K562 (cell line): ENCODE results near the gene SLIT2. TPM values are rescaled to one million over a fixed set of nuclear protein-coding genes. Genes with fewer than 3 reads are reported as not detected.

ENCODE experiments used
- ATAC-seq: fragments of 200-7000 bp; cut with Tn5 transposase; 3 replicates; pipeline ENCODE4 v1.9.1; 2020; ENCODE audit warnings: moderate library complexity
- BruUV-seq: library from RNA; stranded (reverse); fragments of 400-500 nt; replicated peaks from 2 replicates; lab custom pipeline; 2021; lab: Mats Ljungman, UMichigan
- CTCF ChIA-PET: fragments of 300-600 bp; formaldehyde crosslinking; extraction: SDS; loops from one replicate; lab custom pipeline; 2021; ENCODE audit warnings: low intra/inter-chr PET ratio; lab: Yijun Ruan, JAX
- POLR2A ChIA-PET: fragments of 300-600, 350-650 bp; sonication (Branson Sonifier 250); formaldehyde crosslinking; extraction: SDS; loops from one replicate; lab custom pipeline; 2021; ENCODE audit warnings: antibody characterized with exemption, inconsistent platforms; lab: Yijun Ruan, JAX
- DNase-seq, 4 experiments: peaks; one replicate each; pipeline versions ENCODE4 v3.0.0 to v3.0.0-alpha.2; 2011 to 2018; ENCODE audit warnings: low spot score in 3 of 4, mixed read lengths in 3 of 4; ENCODE audit errors: extremely low read depth in 1 of 4
- FAIRE-seq: peaks from 2 replicates; lab custom pipeline; 2011; peaks lifted over from hg19 to GRCh38; lab: Jason Lieb, UNC
- H2AFZ ChIP-seq: 2 replicates; pipeline ENCODE4 v1.6.0; 2011; ENCODE audit warnings: low read depth, low read length, control low read depth, inconsistent platforms
- H3K27ac ChIP-seq: fragments of 200-600 bp; 3 replicates; pipeline ENCODE4 v1.8.0; 2011; ENCODE audit warnings: low read depth, mild to moderate bottlenecking, control low read depth, inconsistent platforms, low read length, moderate library complexity, mixed read lengths; ENCODE audit errors: extremely low read depth
- H3K27me3 ChIP-seq, 2 experiments: fragments of 300-600 bp in 1 of 2; 2 replicates in 1 of 2; 3 replicates in 1 of 2; pipeline versions ENCODE4 v1.6.0 to v1.8.0; 2011; ENCODE audit warnings: inconsistent platforms in 2 of 2, low read length in 2 of 2, mild to moderate bottlenecking in 1 of 2, mixed read lengths in 1 of 2, moderate library complexity in 1 of 2; ENCODE audit not compliant: control insufficient read depth in 2 of 2, insufficient read depth in 2 of 2
- H3K36me3 ChIP-seq: fragments of 300-600 bp; 3 replicates; pipeline ENCODE4 v1.8.0; 2011; ENCODE audit warnings: mild to moderate bottlenecking, low read length, inconsistent platforms; ENCODE audit not compliant: control insufficient read depth, insufficient read depth
- H3K4me1 ChIP-seq, 2 experiments: fragments of 200-600 bp in 1 of 2; replicated peaks in 1 of 2; 2 replicates in 1 of 2; 3 replicates in 1 of 2; pipeline versions ENCODE4 v1.5.1 to v1.8.0; 2011; ENCODE audit warnings: inconsistent platforms in 2 of 2, low read length in 2 of 2, mild to moderate bottlenecking in 1 of 2, mixed read lengths in 1 of 2, moderate library complexity in 1 of 2; ENCODE audit not compliant: control insufficient read depth in 2 of 2, insufficient read depth in 2 of 2
- H3K4me2 ChIP-seq: 2 replicates; pipeline ENCODE4 v1.6.1; 2011; ENCODE audit warnings: low read length, control low read depth, inconsistent platforms, mixed read lengths; ENCODE audit not compliant: insufficient read depth
- H3K4me3 ChIP-seq: fragments of 200-600 bp; sonication (generic), shearing (Covaris generic); 2 replicates; pipeline ENCODE4 v1.5.1; 2016; ENCODE audit warnings: control low read depth, inconsistent platforms
- H3K79me2 ChIP-seq: fragments of 200-600 bp; 3 replicates; pipeline ENCODE4 v1.8.0; 2011; ENCODE audit warnings: low read length, inconsistent platforms; ENCODE audit not compliant: control insufficient read depth, insufficient read depth
- H3K9ac ChIP-seq, 2 experiments: 2 replicates each; pipeline versions ENCODE4 v1.6.0 to v1.6.1; 2011; ENCODE audit warnings: low read depth in 2 of 2, low read length in 2 of 2, control low read depth in 1 of 2, inconsistent platforms in 1 of 2, mild to moderate bottlenecking in 1 of 2, mixed read lengths in 1 of 2; ENCODE audit not compliant: insufficient read depth in 1 of 2
- H3K9me1 ChIP-seq: one replicate; pipeline ENCODE4 v1.6.0; 2011; ENCODE audit warnings: inconsistent platforms, mild to moderate bottlenecking, low read length, moderate library complexity; ENCODE audit not compliant: control insufficient read depth, insufficient read depth
- H3K9me3 ChIP-seq: replicated peaks from 2 replicates; pipeline ENCODE4 v1.5.1; 2011; ENCODE audit warnings: low read depth, low read length, inconsistent platforms; ENCODE audit not compliant: control insufficient read depth, insufficient read depth
- H4K20me1 ChIP-seq: replicated peaks from 2 replicates; pipeline ENCODE4 v1.6.1; 2011; ENCODE audit warnings: low read length, inconsistent platforms, mixed read lengths; ENCODE audit not compliant: control insufficient read depth, insufficient read depth
- DDX20 ChIP-seq: fragments of 450-650 bp; IDR thresholded peaks from 2 replicates; pipeline ENCODE4 v1.6.1; 2016; ENCODE audit warnings: missing genetic modification characterization, low read depth, mild to moderate bottlenecking, missing compliant biosample characterization, moderate library complexity
- MTA3 ChIP-seq: fragments of 450-650 bp; formaldehyde crosslinking; IDR thresholded peaks from 2 replicates; pipeline ENCODE4 v1.6.1; 2017; ENCODE audit warnings: mild to moderate bottlenecking, borderline replicate concordance
- MYBL2 ChIP-seq, 2 experiments: fragments of 450-650 bp in 1 of 2; sonication (generic) in 1 of 2; formaldehyde crosslinking in 1 of 2; IDR thresholded peaks; 2 replicates each; pipeline versions ENCODE4 v1.6.1 to v1.8.1; 2017 to 2022; ENCODE audit warnings: borderline replicate concordance in 1 of 2, inconsistent platforms in 1 of 2, low read depth in 1 of 2, mild to moderate bottlenecking in 1 of 2, missing genetic modification reagents in 1 of 2, moderate library complexity in 1 of 2
- NFRKB ChIP-seq: fragments of 450-650 bp; IDR thresholded peaks from 2 replicates; pipeline ENCODE4 v1.6.1; 2016; ENCODE audit warnings: low read depth
- NR2C2 ChIP-seq, 2 experiments: fragments of 200-800 bp in 1 of 2; sonication (Bioruptor generic) in 1 of 2; sonication (generic) in 1 of 2; formaldehyde crosslinking in 1 of 2; IDR thresholded peaks; 2 replicates each; pipeline versions ENCODE4 v1.6.1 to v1.8.0; 2016 to 2022; ENCODE audit warnings: mild to moderate bottlenecking in 1 of 2, missing compliant biosample characterization in 1 of 2, missing genetic modification characterization in 1 of 2, missing genetic modification reagents in 1 of 2
- SETDB1 ChIP-seq: IDR thresholded peaks from one replicate; pipeline ENCODE4 v1.6.1; 2012; ENCODE audit warnings: low read length, control low read depth, inconsistent platforms
- SIX5 ChIP-seq, 2 experiments: IDR thresholded peaks; 2 replicates each; pipeline ENCODE4 v1.6.1; 2011; ENCODE audit warnings: low read length in 2 of 2, borderline replicate concordance in 1 of 2, low read depth in 1 of 2, mild to moderate bottlenecking in 1 of 2, moderate library complexity in 1 of 2; ENCODE audit not compliant: insufficient read depth in 1 of 2
- U2AF2 ChIP-seq: fragments of 200-400 bp; formaldehyde crosslinking; optimal IDR thresholded peaks from 2 replicates; pipeline ENCODE3; 2017; ENCODE audit warnings: low read depth, mild to moderate bottlenecking, low read length
- ZNF384 ChIP-seq: IDR thresholded peaks from 2 replicates; pipeline ENCODE4 v1.6.1; 2012; ENCODE audit warnings: low read depth, low read length, improper control_type of control experiment
- ZNF717 ChIP-seq: fragments of 250-450 bp; sonication (Bioruptor Pico); IDR thresholded peaks from 2 replicates; pipeline ENCODE4 v1.5.0; 2021
- WGBS: fragments of 100-300 bp; shearing (Covaris generic); methylation state at CpG from one replicate; pipeline ENCODE4 v1.1.6; 2016; ENCODE audit warnings: low coverage, mixed read lengths; ENCODE audit not compliant: insufficient coverage; ENCODE audit errors: missing lambda C conversion rate; 5-methylcytosine and 5-hydroxymethylcytosine counted together
- in situ Hi-C: fragments of 300-500 bp; cut with MboI; formaldehyde crosslinking; loops from 4 replicates; pipeline ENCODE4 v1.15.0; 2018; ENCODE audit warnings: inconsistent platforms, mixed read lengths
- intact Hi-C: fragments of 100-400 bp; cut with micrococcal nuclease; formaldehyde crosslinking; loops from 2 replicates; pipeline ENCODE4 v1.14.2; 2022
- polyA plus RNA-seq, 8 experiments: library from polyadenylated mRNA; depleted of rRNA in 4 of 8; stranded (reverse) in 5 of 8; unstranded in 3 of 8; fragments of >200 nt; fragmentation: Nextera tagmentation in 2 of 8; fragmentation: Illumina TruSeq in 1 of 8; extraction: Ambion mirVana in 2 of 8; extraction: Trizol in 1 of 8; gene quantifications; 2 replicates each; pipeline versions ENCODE4 v1.2.1 to v1.2.3, GENCODE V29; 2011 to 2014; ENCODE audit warnings: inconsistent platforms in 1 of 8, missing spikeins in 1 of 8
- total RNA-seq, 7 experiments: library from RNA; depleted of rRNA in 6 of 7; stranded (reverse); fragments of >200 nt in 6 of 7; fragmentation: Illumina TruSeq in 2 of 7; extraction: Trizol in 2 of 7; gene quantifications; 2 replicates each; pipeline versions ENCODE4 v1.2.1 to v1.2.3, GENCODE V29; 2011 to 2021; ENCODE audit warnings: low replicate concordance in 1 of 7
- TF ChIP-seq, protein P1 (sequence below), 2 experiments: IDR thresholded peaks; 2 replicates each; pipeline ENCODE4 v1.6.1; 2012; ENCODE audit warnings: improper control_type of control experiment in 2 of 2, low read depth in 2 of 2, low read length in 2 of 2, borderline replicate concordance in 1 of 2
- TF ChIP-seq, protein P2 (sequence below): fragments of 450-650 bp; IDR thresholded peaks from one replicate; pipeline ENCODE4 v1.6.1; 2018; ENCODE audit warnings: mild to moderate bottlenecking, moderate library complexity; ENCODE audit not compliant: partially characterized antibody

Gene SLIT2
- total and polyA plus RNA-seq, 9 of the 15 experiments (the other 6 are each of a cell fraction or from before 2014, with no cell fraction given), result 1.8 to 8.1 (median 4.1) TPM

DNA sequence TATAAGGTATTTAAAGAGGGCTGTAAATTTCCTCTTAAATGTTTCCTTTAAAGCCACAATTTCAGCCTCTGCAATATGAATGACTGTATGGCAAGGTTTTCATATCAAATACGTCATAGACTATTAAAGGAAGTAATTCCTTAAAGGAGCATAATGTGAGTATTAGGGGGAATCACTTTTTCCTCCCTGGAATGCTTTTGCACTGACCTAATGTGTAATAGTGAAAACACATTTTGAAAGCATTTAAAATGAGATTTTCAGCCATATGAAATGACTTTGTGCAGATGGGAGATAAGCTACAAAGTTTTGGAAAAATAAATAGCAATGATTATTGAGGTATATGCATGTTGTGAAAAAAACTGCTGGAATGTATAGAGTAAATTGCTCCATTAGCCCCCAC is 17.6 kb downstream of the SLIT2 start:
- in situ Hi-C loops, result no loop called here

DNA sequence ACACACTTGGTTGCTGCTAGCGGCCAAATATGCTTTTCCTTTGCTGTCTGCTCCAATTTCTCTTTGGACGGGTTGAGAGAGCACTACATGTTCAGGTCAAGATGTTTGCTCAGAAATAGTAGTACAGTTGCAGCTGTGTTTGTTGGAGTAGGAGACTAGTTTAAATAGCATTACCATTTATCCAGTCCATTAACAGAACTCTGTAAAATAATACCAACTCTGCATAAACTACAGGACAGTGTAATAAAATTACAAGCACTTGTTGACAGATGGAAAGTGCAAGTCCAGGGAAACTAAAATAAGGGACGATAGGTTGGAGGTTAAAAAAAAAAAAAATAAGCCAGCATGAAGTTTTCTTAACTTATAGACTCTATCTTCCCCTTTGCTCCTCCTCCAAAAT is 20.2 kb downstream of the SLIT2 start:
- no peak overlapping the region for H3K4me3 ChIP-seq
- intact Hi-C loops (no loop called here), in situ Hi-C loops (no loop called here)
- H3K9ac ChIP-seq, result no peak overlapping the region
- H3K27me3 ChIP-seq, result no peaks in the 10 kb centered on the region
- H3K9me3 ChIP-seq, result no peaks in the 10 kb centered on the region
- no peaks in the 10 kb centered on the region for H3K9me1 ChIP-seq
- H3K79me2 ChIP-seq, result no peaks in the 10 kb centered on the region
- TF ChIP-seq ZNF717 (CRISPR knock-in tag) (no peak), NR2C2 (CRISPR knock-in tag; IDR thresholded peaks at IDR 0.05) (no peak), NR2C2 (tag; IDR thresholded peaks at IDR 0.05) (no peak), SIX5 (IDR thresholded peaks at IDR 0.05; ENCODE audit: borderline replicate concordance in 1 of 2, insufficient read depth in 1 of 2, low read depth in 1 of 2, low read length in 2 of 2) (no peak), SETDB1 (no peak)
- TF ChIP-seq, protein P1, sequence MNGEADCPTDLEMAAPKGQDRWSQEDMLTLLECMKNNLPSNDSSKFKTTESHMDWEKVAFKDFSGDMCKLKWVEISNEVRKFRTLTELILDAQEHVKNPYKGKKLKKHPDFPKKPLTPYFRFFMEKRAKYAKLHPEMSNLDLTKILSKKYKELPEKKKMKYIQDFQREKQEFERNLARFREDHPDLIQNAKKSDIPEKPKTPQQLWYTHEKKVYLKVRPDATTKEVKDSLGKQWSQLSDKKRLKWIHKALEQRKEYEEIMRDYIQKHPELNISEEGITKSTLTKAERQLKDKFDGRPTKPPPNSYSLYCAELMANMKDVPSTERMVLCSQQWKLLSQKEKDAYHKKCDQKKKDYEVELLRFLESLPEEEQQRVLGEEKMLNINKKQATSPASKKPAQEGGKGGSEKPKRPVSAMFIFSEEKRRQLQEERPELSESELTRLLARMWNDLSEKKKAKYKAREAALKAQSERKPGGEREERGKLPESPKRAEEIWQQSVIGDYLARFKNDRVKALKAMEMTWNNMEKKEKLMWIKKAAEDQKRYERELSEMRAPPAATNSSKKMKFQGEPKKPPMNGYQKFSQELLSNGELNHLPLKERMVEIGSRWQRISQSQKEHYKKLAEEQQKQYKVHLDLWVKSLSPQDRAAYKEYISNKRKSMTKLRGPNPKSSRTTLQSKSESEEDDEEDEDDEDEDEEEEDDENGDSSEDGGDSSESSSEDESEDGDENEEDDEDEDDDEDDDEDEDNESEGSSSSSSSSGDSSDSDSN (IDR thresholded peaks at IDR 0.05; ENCODE audit: borderline replicate concordance in 1 of 2, low read depth in 2 of 2, low read length in 2 of 2), result no peak
- DNase-seq (no peak), ATAC-seq (no peak), FAIRE-seq (no peak)
- H2AFZ ChIP-seq, result no peak overlapping the region
- ChIA-PET POLR2A (no interaction called here), CTCF (no interaction called here)
- BruUV-seq, result no TSS peak
- 0% methylated on average over 3 of the region's 3 CpGs for WGBS
- H3K4me1 ChIP-seq, result no peaks in the 10 kb centered on the region
- no peak overlapping the region for H3K27ac ChIP-seq
- H4K20me1 ChIP-seq, result no peaks in the 10 kb centered on the region
- no peak overlapping the region for H3K4me2 ChIP-seq
- no peaks in the 10 kb centered on the region for H3K36me3 ChIP-seq

More for the DNA sequence above, 17.6 kb downstream of the SLIT2 start:
- no peaks in the 10 kb centered on the region for H3K36me3 ChIP-seq
- no peaks in the 10 kb centered on the region for H4K20me1 ChIP-seq
- POLR2A ChIA-PET, result no interaction called here
- CTCF ChIA-PET, result no interaction called here
- no peak overlapping the region for H2AFZ ChIP-seq
- no peak overlapping the region for H3K9ac ChIP-seq
- ATAC-seq (no peak), DNase-seq (no peak), FAIRE-seq (no peak)
- H3K4me3 ChIP-seq, result no peak overlapping the region
- no peaks in the 10 kb centered on the region for H3K27me3 ChIP-seq
- no peaks in the 10 kb centered on the region for H3K4me1 ChIP-seq
- H3K79me2 ChIP-seq, result no peaks in the 10 kb centered on the region
- H3K27ac ChIP-seq, result no peak overlapping the region
- TF ChIP-seq MYBL2 (IDR thresholded peaks at IDR 0.05; ENCODE audit: low read depth) (no peak), MYBL2 (CRISPR knock-in tag; IDR thresholded peaks at IDR 0.05; ENCODE audit: borderline replicate concordance) (no peak), ZNF384 (no peak), DDX20 (no peak), U2AF2 (no peak), NFRKB (no peak), SETDB1 (no peak), MTA3 (no peak)
- TF ChIP-seq, protein P2, sequence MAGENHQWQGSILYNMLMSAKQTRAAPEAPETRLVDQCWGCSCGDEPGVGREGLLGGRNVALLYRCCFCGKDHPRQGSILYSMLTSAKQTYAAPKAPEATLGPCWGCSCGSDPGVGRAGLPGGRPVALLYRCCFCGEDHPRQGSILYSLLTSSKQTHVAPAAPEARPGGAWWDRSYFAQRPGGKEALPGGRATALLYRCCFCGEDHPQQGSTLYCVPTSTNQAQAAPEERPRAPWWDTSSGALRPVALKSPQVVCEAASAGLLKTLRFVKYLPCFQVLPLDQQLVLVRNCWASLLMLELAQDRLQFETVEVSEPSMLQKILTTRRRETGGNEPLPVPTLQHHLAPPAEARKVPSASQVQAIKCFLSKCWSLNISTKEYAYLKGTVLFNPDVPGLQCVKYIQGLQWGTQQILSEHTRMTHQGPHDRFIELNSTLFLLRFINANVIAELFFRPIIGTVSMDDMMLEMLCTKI, result no peak
- H3K9me3 ChIP-seq, result no peaks in the 10 kb centered on the region
- no peaks in the 10 kb centered on the region for H3K9me1 ChIP-seq
- BruUV-seq, result no TSS peak
- intact Hi-C loops, result no loop called here
- 0% methylated on average over 1 of the region's 1 CpG for WGBS
- H3K4me2 ChIP-seq, result no peak overlapping the region
